GM12878 (cell line): ENCODE measurements around the gene CAMK2D. TPM values are rescaled to one million over a fixed set of nuclear protein-coding genes. Genes with fewer than 3 reads are reported as not detected.

Source experiments
- DPF2 ChIP-seq: fragments of 450-650 bp; IDR thresholded peaks from 2 replicates; pipeline ENCODE4 v1.6.1; 2017; ENCODE audit warnings: mild to moderate bottlenecking
- ELK1 ChIP-seq: IDR thresholded peaks from 2 replicates; pipeline ENCODE4 v1.6.1; 2012; ENCODE audit warnings: low read depth, low read length, improper control_type of control experiment
- ESRRA ChIP-seq: IDR thresholded peaks from 2 replicates; pipeline ENCODE4 v1.6.1; 2012; ENCODE audit warnings: mild to moderate bottlenecking, low read length, improper control_type of control experiment
- MEF2B ChIP-seq: fragments of 450-650 bp; IDR thresholded peaks from 2 replicates; pipeline ENCODE4 v1.6.1; 2018; ENCODE audit warnings: mild to moderate bottlenecking, moderate library complexity; ENCODE audit not compliant: partially characterized antibody, poor library complexity, severe bottlenecking
- MLLT1 ChIP-seq: fragments of 450-650 bp; IDR thresholded peaks from 2 replicates; pipeline ENCODE4 v1.6.1; 2016; ENCODE audit warnings: mild to moderate bottlenecking
- NFXL1 ChIP-seq: fragments of 450-650 bp; IDR thresholded peaks from 2 replicates; pipeline ENCODE4 v1.6.1; 2017; ENCODE audit warnings: antibody characterized with exemption, mild to moderate bottlenecking, borderline replicate concordance
- NKRF ChIP-seq: fragments of 450-650 bp; conservative IDR thresholded peaks from 2 replicates; pipeline ENCODE4 v1.6.1; 2017; ENCODE audit warnings: mild to moderate bottlenecking, moderate library complexity
- SMC3 ChIP-seq: IDR thresholded peaks from 2 replicates; pipeline ENCODE4 v1.6.1; 2011; ENCODE audit warnings: low read length, improper control_type of control experiment, borderline replicate concordance
- TCF7 ChIP-seq: IDR thresholded peaks from 2 replicates; pipeline ENCODE4 v1.6.1; 2014; ENCODE audit warnings: antibody characterized with exemption, borderline replicate concordance
- ZNF217 ChIP-seq: fragments of 450-650 bp; IDR thresholded peaks from 2 replicates; pipeline ENCODE4 v1.6.1; 2017; ENCODE audit warnings: antibody characterized with exemption, mild to moderate bottlenecking
- polyA plus RNA-seq, 11 experiments: library from polyadenylated mRNA; depleted of rRNA in 4 of 11; unstranded in 6 of 11; stranded (reverse) in 5 of 11; fragments of >200 nt; fragmentation: Nextera tagmentation in 4 of 11; fragmentation: Illumina TruSeq in 1 of 11; extraction: Ambion mirVana in 4 of 11; extraction: Trizol in 1 of 11; gene quantifications; 1 replicate in 1 of 11; 2 replicates in 10 of 11; pipeline versions ENCODE4 v1.2.1 to v1.2.3, GENCODE V29; 2011 to 2016; ENCODE audit warnings: inconsistent platforms in 2 of 11, missing spikeins in 2 of 11, low read depth in 1 of 11
- total RNA-seq, 4 experiments: library from RNA; depleted of rRNA in 3 of 4; stranded (reverse); fragments of >200 nt in 3 of 4; fragmentation: Illumina TruSeq in 1 of 4; extraction: Trizol in 1 of 4; gene quantifications; 2 replicates each; pipeline versions ENCODE4 v1.2.1 to v1.2.3, GENCODE V29; 2013 to 2021

CAMK2D gene
- total and polyA plus RNA-seq, 10 of the 15 experiments (the other 5 are each of a cell fraction or from before 2014, with no cell fraction given): 6.9 to 88.5 (median 12.9) TPM

- no peak for TF ChIP-seq ELK1
- TF ChIP-seq NFXL1: no peak
- TF ChIP-seq MEF2B: no peak
- no peak for TF ChIP-seq TCF7
- TF ChIP-seq NKRF: no peak
- TF ChIP-seq ESRRA: no peak
- TF ChIP-seq MLLT1: no peak
- no peak for TF ChIP-seq DPF2
- no peak for TF ChIP-seq ZNF217
- no peak for TF ChIP-seq SMC3
- TF ChIP-seq, all 136 proteins: peak for 0
Measured at GRCh38 chr4:113576947-113577678, 184.4 kb downstream of the CAMK2D start (continued).
